ENCODE measurements around the gene NLRP7.
A peak's percentile ranks its signal among the peaks of the same experiment; 100 is the strongest.
"Not testable (repeated sequence)": the region's sequence is repeated elsewhere in the genome, so short reads cannot be mapped to it uniquely, and the experiment has no call there.

Gene NLRP7

GRCh38 chr19:54947381-54947780, at the start of gene NLRP7:
TSS of gene NLRP7 (minus strand) at chr19:54947530.
- no peak for DNase-seq

- DNase-seq = no peak
These were observed 48.2 kb upstream of the NLRP7 start for GRCh38 chr19:54995561-54995960.

- not testable (repeated sequence) for DNase-seq
These were observed 42.2 kb upstream of the NLRP7 start for GRCh38 chr19:54989531-54989930.

GRCh38 chr19:54982562-54982961, 35.2 kb upstream of the NLRP7 start:
- not testable (repeated sequence) for DNase-seq

GRCh38 chr19:54973229-54974090, 26.1 kb upstream of the NLRP7 start:
- peak; percentile 86 to 91 (median 90) for DNase-seq

- DNase-seq = not testable (repeated sequence)
These were observed 24.1 kb upstream of the NLRP7 start for GRCh38 chr19:54971446-54971845.

- no peak for DNase-seq
These were observed 22.3 kb upstream of the NLRP7 start for GRCh38 chr19:54969647-54970046.

GRCh38 chr19:54967611-54968010, 20.3 kb upstream of the NLRP7 start:
- DNase-seq = no peak

- not testable (repeated sequence) for DNase-seq
These were observed 17.7 kb upstream of the NLRP7 start for GRCh38 chr19:54965055-54965454.

- DNase-seq = peak in 1 of 3 donors; percentile 12
These were observed 12.5 kb upstream of the NLRP7 start for GRCh38 chr19:54959840-54960239.

- peak; percentile 24 to 53 (median 50) for DNase-seq
These were observed 8.0 kb upstream of the NLRP7 start for GRCh38 chr19:54955376-54955775.

- not testable (repeated sequence) for DNase-seq
These were observed 6.0 kb upstream of the NLRP7 start for GRCh38 chr19:54953345-54953713.

- DNase-seq = peak; percentile 92 to 97 (median 97)
These were observed 5.4 kb upstream of the NLRP7 start for GRCh38 chr19:54952591-54953344.

GRCh38 chr19:54950580-54950979, 3.2 kb upstream of the NLRP7 start:
- not testable (repeated sequence) for DNase-seq

GRCh38 chr19:54949412-54949811, 2.1 kb upstream of the NLRP7 start:
- DNase-seq = no peak

GRCh38 chr19:54943772-54944361, 3.5 kb downstream of the NLRP7 start:
- not testable (repeated sequence) for DNase-seq

- DNase-seq = not testable (repeated sequence)
These were observed 7.8 kb downstream of the NLRP7 start for GRCh38 chr19:54939538-54939937.

- no peak for DNase-seq
These were observed 8.4 kb downstream of the NLRP7 start for GRCh38 chr19:54938906-54939305.

- DNase-seq = peak in 1 of 3 donors; percentile 31
These were observed 9.4 kb downstream of the NLRP7 start for GRCh38 chr19:54937926-54938325.

GRCh38 chr19:54928299-54928698, 19.0 kb downstream of the NLRP7 start:
- DNase-seq = no peak

- no peak for DNase-seq
These were observed 24.1 kb downstream of the NLRP7 start for GRCh38 chr19:54923276-54923675.

GRCh38 chr19:54921082-54921481, 26.2 kb downstream of the NLRP7 start:
- no peak for DNase-seq

Data from suppressor macrophage treated with lipopolysaccharide for 1 hour (primary cell).